GM21423 (cell line): ENCODE measurements around the gene CLEC3A.
"Not testable (repeated sequence)": the region's sequence is repeated elsewhere in the genome, so short reads cannot be mapped to it uniquely, and the experiment has no call there.

Experiments used
- ATAC-seq: cut with Tn5 transposase; IDR thresholded peaks from one replicate; pipeline ENCODE4 v1.9.1; 2021; ENCODE audit warnings: mild to moderate bottlenecking, moderate library complexity; ENCODE audit not compliant: unreplicated experiment

Gene CLEC3A

GRCh38 chr16:78025631-78026030 lies 3.3 kb downstream of the CLEC3A start:
- ATAC-seq = no peak

DNA sequence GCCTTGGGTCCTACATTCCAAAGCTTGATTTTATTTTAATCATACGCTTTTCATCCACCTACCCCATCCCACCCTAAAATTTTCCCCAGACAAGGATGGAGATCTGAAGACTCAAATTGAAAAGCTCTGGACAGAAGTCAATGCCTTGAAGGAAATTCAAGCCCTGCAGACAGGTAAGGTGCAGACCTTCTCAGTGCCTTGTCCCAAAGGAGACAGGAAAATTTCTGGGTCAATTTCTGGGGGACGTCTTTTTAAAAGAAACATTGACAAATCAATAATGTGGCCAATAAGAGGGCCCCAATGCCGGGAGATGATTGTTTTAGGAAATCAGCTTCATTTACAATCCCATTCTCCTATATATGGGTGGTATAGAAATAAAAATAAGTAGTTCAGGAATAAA lies 5.7 kb downstream of the CLEC3A start:
- ATAC-seq = no peak

DNA sequence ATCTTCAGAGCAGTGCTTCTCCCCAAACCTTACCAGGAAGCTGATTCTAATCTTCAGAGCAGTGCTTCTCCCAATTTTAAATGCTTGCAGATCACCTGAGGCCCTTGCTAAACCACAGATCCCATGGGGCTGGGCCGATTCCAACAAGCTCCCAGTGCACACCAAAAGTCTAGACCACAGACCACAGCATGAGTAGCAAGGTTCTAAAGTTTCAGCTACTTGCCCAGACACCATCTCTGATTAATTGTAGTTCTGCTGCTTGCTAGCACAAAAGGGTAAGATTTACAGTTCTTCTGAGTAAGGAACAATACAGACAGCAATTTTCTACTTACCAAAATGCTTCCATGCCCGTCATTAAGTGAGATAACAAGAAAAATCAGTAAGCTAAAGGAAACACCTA lies 12.2 kb downstream of the CLEC3A start:
- ATAC-seq = no peak

GRCh38 chr16:78035012-78035411 lies 12.7 kb downstream of the CLEC3A start:
- ATAC-seq = no peak

GRCh38 chr16:78040396-78040795 lies 18.0 kb downstream of the CLEC3A start:
- no peak for ATAC-seq

DNA sequence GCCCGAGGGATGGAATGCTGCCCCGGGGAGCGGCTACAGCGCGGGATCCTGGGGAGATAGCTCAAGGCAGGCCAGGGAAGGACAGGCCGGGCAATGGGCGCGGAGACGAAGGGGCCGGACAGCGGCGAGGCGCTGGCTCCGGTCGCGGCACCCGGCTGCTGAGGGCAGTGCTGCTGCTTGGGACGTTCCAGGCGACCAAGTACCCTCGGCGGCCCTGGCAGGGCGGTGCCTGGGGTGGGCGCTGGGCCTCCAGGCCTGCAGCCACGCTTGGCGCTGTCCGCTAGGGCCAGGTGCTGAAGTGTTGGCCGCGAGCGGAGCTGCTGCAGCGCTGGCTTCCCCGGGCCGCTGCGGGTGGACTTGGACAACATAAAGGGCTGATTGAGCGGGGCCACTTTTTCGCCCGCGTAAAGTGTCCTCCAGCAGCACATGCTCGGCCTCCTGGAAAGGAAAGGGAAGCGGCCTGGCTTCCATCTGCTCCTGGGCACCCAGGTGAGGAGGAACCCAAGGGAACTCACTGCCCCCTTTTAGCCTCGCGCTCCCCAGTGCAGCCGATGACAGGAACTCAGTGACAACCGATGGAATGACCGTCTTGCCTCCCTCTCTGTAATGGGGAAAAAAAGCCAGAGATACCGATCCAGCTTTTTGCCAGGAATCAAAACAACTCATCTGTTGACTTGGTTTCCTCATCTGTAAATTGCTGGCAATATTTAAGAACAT lies 23.7 kb downstream of the CLEC3A start:
- no peak for ATAC-seq

DNA sequence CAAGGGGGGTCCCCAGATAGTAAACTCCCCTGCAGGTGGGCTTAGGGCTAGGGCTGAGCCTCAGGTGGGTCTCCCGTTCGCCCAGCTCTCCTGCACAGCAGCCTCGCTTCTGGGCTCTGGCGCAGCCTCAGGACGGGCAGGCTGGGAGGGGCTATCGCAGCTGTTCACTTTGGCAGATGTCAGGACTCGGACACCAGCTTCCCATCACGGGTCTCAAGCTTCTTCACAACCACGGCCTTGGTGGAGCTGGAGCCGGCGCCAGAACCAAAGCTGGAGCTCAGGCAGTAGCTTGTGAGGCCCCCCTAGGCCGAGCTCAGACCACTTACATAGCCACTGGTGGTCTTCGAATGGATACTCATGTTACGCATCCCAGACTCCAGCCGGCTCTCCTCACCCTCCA lies 26.0 kb downstream of the CLEC3A start:
- no peak for ATAC-seq

DNA sequence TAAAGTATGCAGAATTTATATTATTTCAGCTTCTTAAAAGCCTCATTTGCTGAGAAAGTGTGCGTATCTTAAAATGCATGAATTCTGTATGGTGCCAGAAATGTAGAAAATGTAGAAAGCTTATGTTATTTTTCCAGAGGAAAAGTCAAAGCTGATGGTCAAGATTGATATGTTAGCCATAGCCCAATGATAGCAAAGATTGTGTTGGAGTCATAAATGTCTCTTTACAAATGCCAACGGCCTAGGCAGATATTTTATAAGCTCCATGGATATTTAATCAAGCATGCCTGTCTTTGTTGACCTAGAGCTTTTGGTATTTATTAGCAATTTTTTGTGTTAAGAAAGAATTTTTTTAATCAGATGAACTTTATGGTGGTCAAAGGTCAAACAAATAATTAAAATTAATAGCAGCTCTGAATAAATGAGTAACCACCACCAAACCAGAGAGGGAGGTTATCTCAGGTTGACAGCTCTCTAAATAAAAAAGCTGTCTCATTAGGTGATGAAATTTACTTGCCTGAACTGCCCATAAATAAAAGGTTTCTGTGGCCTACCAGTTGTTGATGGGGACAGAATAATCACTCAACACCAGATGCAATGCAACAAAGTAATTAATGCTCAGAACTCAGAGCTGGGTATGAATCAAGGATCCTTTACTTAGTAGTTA lies 28.5 kb downstream of the CLEC3A start:
- no peak for ATAC-seq

DNA sequence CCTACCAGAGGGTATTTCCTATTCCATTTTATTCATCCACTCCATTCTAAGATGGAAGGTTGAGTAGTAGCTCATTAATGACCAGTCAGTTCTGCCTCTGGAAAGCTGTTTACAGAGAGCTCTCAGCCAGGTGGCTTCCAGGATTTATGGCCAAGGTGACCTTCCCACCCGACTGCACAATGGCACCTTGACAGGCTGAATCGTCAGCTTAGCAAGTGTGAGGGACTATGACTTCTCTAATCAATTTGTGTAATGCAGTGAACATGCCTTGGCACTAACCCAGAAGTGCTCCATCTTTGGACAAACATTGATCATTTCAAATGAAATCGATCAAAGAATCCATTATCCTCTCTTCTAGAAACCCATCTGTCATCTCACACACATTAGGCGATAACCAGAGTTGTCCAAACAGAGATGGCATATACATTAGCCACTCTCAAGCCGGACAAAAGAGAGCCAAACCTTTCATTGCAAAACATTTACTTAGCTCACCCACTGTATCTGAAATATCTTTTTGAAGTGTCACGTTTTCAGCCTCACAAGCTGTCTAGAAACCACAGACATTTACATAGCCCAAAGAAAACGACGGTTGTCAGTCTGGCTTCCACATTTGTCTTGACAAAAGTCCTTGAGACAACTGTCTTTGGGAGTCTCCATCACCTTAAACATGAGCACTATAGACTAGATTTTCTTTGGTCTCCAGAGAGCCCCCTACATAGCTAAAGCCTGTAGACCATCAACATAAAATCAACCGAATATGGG lies 35.6 kb downstream of the CLEC3A start:
- no peak for ATAC-seq

DNA sequence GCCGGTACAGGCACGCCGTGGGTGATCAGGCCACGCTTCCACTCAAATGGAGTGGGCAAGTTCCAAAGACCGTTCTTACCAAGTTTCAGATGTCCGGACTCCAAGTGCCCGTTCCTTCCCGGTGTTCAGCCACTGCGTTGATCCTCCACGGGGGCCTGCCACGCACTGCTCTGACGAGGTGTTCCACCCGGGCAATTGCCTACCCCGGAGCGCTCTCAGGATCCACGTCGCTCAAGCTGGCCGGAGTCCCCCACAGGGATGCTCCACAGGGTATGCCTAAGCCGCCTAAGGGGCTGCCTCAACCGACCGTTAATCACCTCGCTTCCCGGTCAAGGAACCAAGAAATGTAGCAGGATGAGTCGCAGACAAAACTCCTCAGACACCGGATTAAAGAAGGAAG lies 37.5 kb downstream of the CLEC3A start:
- not testable (repeated sequence) for ATAC-seq

- ATAC-seq = no peak
Observed at GRCh38 chr16:78060295-78060694, 37.9 kb downstream of the CLEC3A start.

- ATAC-seq = no peak
Observed at GRCh38 chr16:78060809-78061208, 38.5 kb downstream of the CLEC3A start.

GRCh38 chr16:78065319-78065718 lies 43.0 kb downstream of the CLEC3A start:
- no peak for ATAC-seq

DNA sequence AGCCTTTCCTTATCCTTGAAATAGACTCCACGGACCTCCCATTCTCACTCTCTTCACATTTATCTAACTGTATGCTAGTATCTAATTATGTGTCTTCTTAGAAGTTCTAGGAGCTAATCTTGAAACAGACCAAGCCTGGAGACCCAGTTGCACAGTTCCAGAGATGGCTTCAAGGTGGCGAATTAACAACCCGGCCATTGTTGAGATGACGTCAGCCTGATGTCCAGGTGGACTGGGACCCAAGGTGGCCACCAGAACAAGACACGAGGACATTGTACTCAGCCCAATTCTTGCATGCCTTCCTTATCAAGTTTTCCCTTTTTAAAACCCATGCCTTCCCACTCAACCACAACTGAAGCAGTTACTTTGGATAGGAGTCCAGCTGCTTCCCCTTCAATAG lies 47.6 kb downstream of the CLEC3A start:
- no peak for ATAC-seq

DNA sequence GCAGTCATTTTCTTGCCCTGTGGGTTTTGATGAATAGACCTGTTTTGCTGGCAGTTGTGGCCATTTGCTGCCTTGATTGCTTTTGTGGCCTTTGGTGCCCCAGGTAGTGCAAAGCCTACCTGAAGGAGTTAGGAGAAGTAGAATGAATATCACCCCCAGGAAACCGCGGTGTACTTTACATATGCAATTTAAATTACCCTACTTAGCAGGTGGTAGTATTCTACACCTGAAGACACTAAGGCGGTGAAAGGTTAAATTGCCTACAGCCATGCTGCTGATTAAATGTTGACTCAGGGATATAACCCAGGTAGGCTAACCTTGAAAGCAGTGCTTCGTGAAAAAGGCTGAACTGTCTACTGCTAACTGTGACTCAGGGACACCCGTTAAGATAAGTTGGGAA lies 49.9 kb downstream of the CLEC3A start:
- no peak for ATAC-seq

- no peak for ATAC-seq
Observed at GRCh38 chr16:78075800-78076199, 53.5 kb downstream of the CLEC3A start.

- no peak for ATAC-seq
Observed at GRCh38 chr16:78081341-78081740, 59.0 kb downstream of the CLEC3A start.
